ENCODE measurements around the gene PAXX.

Gene PAXX

GRCh38 chr9:136991993-136992818, at the start of gene PAXX:
PAXX (plus strand) TSS chr9:136992422; CDS start chr9:136992444, 22 bp downstream.
- H3K4me3 ChIP-seq (ENCODE audit: low read depth, low read length): peak within 1 kb of the TSS; percentile 92
- DNase-seq (ENCODE audit: low read depth): peak; percentile 52
- TF ChIP-seq CTCF (IDR thresholded peaks at IDR 0.05; ENCODE audit: control insufficient read depth, extremely low read depth, insufficient read depth): no peak

GRCh38 chr9:136942881-136943230, 49.4 kb upstream of the PAXX start:
- peak overlapping the region; percentile 81 for H3K4me3 ChIP-seq (ENCODE audit: low read depth, low read length)
- no peak for TF ChIP-seq CTCF (IDR thresholded peaks at IDR 0.05; ENCODE audit: control insufficient read depth, extremely low read depth, insufficient read depth)
- DNase-seq (ENCODE audit: low read depth): no peak

- no peak for DNase-seq (ENCODE audit: low read depth)
- H3K4me3 ChIP-seq (ENCODE audit: low read depth, low read length): peak overlapping the region; percentile 81
- TF ChIP-seq CTCF (IDR thresholded peaks at IDR 0.05; ENCODE audit: control insufficient read depth, extremely low read depth, insufficient read depth): 0 out of 2 replicates have a peak, but pooled peaks have one; percentile 12
Observed at GRCh38 chr9:136943291-136944211, 48.7 kb upstream of the PAXX start.

GRCh38 chr9:136944212-136944518, 48.1 kb upstream of the PAXX start:
- no peak for DNase-seq (ENCODE audit: low read depth)
- H3K4me3 ChIP-seq (ENCODE audit: low read depth, low read length): peak overlapping the region; percentile 81
- peak; percentile 40 for TF ChIP-seq CTCF (IDR thresholded peaks at IDR 0.05; ENCODE audit: control insufficient read depth, extremely low read depth, insufficient read depth)

GRCh38 chr9:136944519-136945332, 47.5 kb upstream of the PAXX start, which contains the start of the genes C8G and FBXW5:
C8G (plus strand) TSS chr9:136945243; CDS start chr9:136945321, 78 bp downstream.
FBXW5 (minus strand) TSS chr9:136944738; CDS start chr9:136944083, 655 bp downstream.
- peak; percentile 54 for DNase-seq (ENCODE audit: low read depth)
- TF ChIP-seq CTCF (IDR thresholded peaks at IDR 0.05; ENCODE audit: control insufficient read depth, extremely low read depth, insufficient read depth): peak; percentile 93
- peak within 1 kb of the TSS; percentile 81 for H3K4me3 ChIP-seq (ENCODE audit: low read depth, low read length)

Data from LNCaP clone FGC (cell line).